ENCODE data around the gene KCNAB2.

KCNAB2 gene

GRCh38 chr1:6097824-6098223, 52.1 kb downstream of the KCNAB2 start:
- H4K20me1 ChIP-seq (ENCODE audit: insufficient read depth, low read length, poor library complexity, severe bottlenecking), result peaks cover 3% of the 10 kb centered on the region
- H3K4me3 ChIP-seq (ENCODE audit: low read length, poor library complexity, severe bottlenecking), result no peak overlapping the region
- no peaks in the 10 kb centered on the region for H3K9me2 ChIP-seq (replicated peaks; ENCODE audit: low read depth, low read length)
- H3K9me3 ChIP-seq (ENCODE audit: insufficient read depth, low read depth, low read length), result no peaks in the 10 kb centered on the region
- H3K9ac ChIP-seq (ENCODE audit: low read depth, low read length, poor library complexity, severe bottlenecking), result no peak overlapping the region
- H3K27me3 ChIP-seq (ENCODE audit: insufficient read depth, low read length, poor library complexity, severe bottlenecking), result no peaks in the 10 kb centered on the region
- H3K36me3 ChIP-seq (ENCODE audit: insufficient read depth, low read length), result peaks cover 60% of the 10 kb centered on the region; the same call in 1 of the 2 replicates
- H3K4me2 ChIP-seq (ENCODE audit: low read depth, low read length, poor library complexity, severe bottlenecking), result no peak overlapping the region
- H3K79me2 ChIP-seq (ENCODE audit: insufficient read depth, low read length), result no peaks in the 10 kb centered on the region
- H3F3A ChIP-seq (ENCODE audit: low read depth), result no peaks in the 10 kb centered on the region
- no peaks in the 10 kb centered on the region for H3K4me1 ChIP-seq (ENCODE audit: insufficient read depth, low read length, poor library complexity, severe bottlenecking)
- TF ChIP-seq CTCF (conservative IDR thresholded peaks at IDR 0.05; ENCODE audit: low read length) (no peak), EZH2phosphoT487 (IDR thresholded peaks at IDR 0.05; ENCODE audit: borderline replicate concordance) (no peak)
- H2AFZ ChIP-seq (ENCODE audit: low read length), result no peak overlapping the region

GRCh38 chr1:6098303-6099215, 52.9 kb downstream of the KCNAB2 start:
- no peak overlapping the region for H3K4me2 ChIP-seq (ENCODE audit: low read depth, low read length, poor library complexity, severe bottlenecking)
- H2AFZ ChIP-seq (ENCODE audit: low read length), result no peak overlapping the region
- no peaks in the 10 kb centered on the region for H3K9me3 ChIP-seq (ENCODE audit: insufficient read depth, low read depth, low read length)
- H3K9ac ChIP-seq (ENCODE audit: low read depth, low read length, poor library complexity, severe bottlenecking), result no peak overlapping the region
- H3F3A ChIP-seq (ENCODE audit: low read depth), result no peaks in the 10 kb centered on the region
- no peaks in the 10 kb centered on the region for H3K79me2 ChIP-seq (ENCODE audit: insufficient read depth, low read length)
- no peaks in the 10 kb centered on the region for H3K27me3 ChIP-seq (ENCODE audit: insufficient read depth, low read length, poor library complexity, severe bottlenecking)
- no peaks in the 10 kb centered on the region for H3K4me1 ChIP-seq (ENCODE audit: insufficient read depth, low read length, poor library complexity, severe bottlenecking)
- H3K36me3 ChIP-seq (ENCODE audit: insufficient read depth, low read length), result peaks cover 53% of the 10 kb centered on the region; the same call in 1 of the 2 replicates
- TF ChIP-seq CTCF (conservative IDR thresholded peaks at IDR 0.05; ENCODE audit: low read length), result no peak
- TF ChIP-seq EZH2phosphoT487 (IDR thresholded peaks at IDR 0.05; ENCODE audit: borderline replicate concordance), result no peak
- no peaks in the 10 kb centered on the region for H3K9me2 ChIP-seq (replicated peaks; ENCODE audit: low read depth, low read length)
- peaks cover 3% of the 10 kb centered on the region for H4K20me1 ChIP-seq (ENCODE audit: insufficient read depth, low read length, poor library complexity, severe bottlenecking)
- no peak overlapping the region for H3K4me3 ChIP-seq (ENCODE audit: low read length, poor library complexity, severe bottlenecking)

GRCh38 chr1:6099297-6099696, 53.6 kb downstream of the KCNAB2 start:
- Histone ChIP-seq H3K9me3 (ENCODE audit: insufficient read depth, low read depth, low read length) (no peaks in the 10 kb centered on the region), H3K4me2 (ENCODE audit: low read depth, low read length, poor library complexity, severe bottlenecking) (no peak overlapping the region), H2AFZ (ENCODE audit: low read length) (no peak overlapping the region), H4K20me1 (ENCODE audit: insufficient read depth, low read length, poor library complexity, severe bottlenecking) (peaks cover 3% of the 10 kb centered on the region), H3K79me2 (ENCODE audit: insufficient read depth, low read length) (no peaks in the 10 kb centered on the region), H3K27me3 (ENCODE audit: insufficient read depth, low read length, poor library complexity, severe bottlenecking) (no peaks in the 10 kb centered on the region), H3K4me1 (ENCODE audit: insufficient read depth, low read length, poor library complexity, severe bottlenecking) (no peaks in the 10 kb centered on the region), H3K36me3 (ENCODE audit: insufficient read depth, low read length) (peaks cover 45% of the 10 kb centered on the region; the same call in 1 of the 2 replicates), H3K9me2 (replicated peaks; ENCODE audit: low read depth, low read length) (no peaks in the 10 kb centered on the region), H3K4me3 (ENCODE audit: low read length, poor library complexity, severe bottlenecking) (no peak overlapping the region), H3K9ac (ENCODE audit: low read depth, low read length, poor library complexity, severe bottlenecking) (no peak overlapping the region), H3F3A (ENCODE audit: low read depth) (no peaks in the 10 kb centered on the region)
- no peak for TF ChIP-seq EZH2phosphoT487 (IDR thresholded peaks at IDR 0.05; ENCODE audit: borderline replicate concordance)
- TF ChIP-seq CTCF (conservative IDR thresholded peaks at IDR 0.05; ENCODE audit: low read length), result no peak
